Spleen (tissue), 11 donors: Measurements from ENCODE around the gene TBX2. TPM values are rescaled to one million over a fixed set of nuclear protein-coding genes. Genes with fewer than 3 reads are reported as not detected.
A peak's percentile ranks its signal among the peaks of the same experiment; 100 is the strongest.

Source experiments
- DNase-seq: peaks from one replicate; pipeline ENCODE4 v3.0.0-alpha.2; 2020
- H3K27ac ChIP-seq, 8 donors: fragments of 200-600 bp; sonication (generic) in 7 of 8; 1 replicate in 4 of 8; 2 replicates in 4 of 8; pipeline versions ENCODE4 v1.5.0 to v1.8.0; 2016 to 2021; ENCODE audit warnings: inconsistent platforms in 4 of 8, mild to moderate bottlenecking in 4 of 8, moderate library complexity in 1 of 8
- H3K27me3 ChIP-seq, 7 donors: fragments of 200-600 bp; sonication (generic) in 6 of 7; replicated peaks in 1 of 7; 1 replicate in 4 of 7; 2 replicates in 3 of 7; pipeline versions ENCODE4 v1.5.0 to v1.8.0; 2016 to 2021; ENCODE audit warnings: inconsistent platforms in 3 of 7, mild to moderate bottlenecking in 1 of 7
- H3K36me3 ChIP-seq, 6 donors: fragments of 200-600 bp; sonication (generic) in 5 of 6; 1 replicate in 4 of 6; 2 replicates in 2 of 6; pipeline versions ENCODE4 v1.5.0 to v1.8.0; 2016 to 2021; ENCODE audit warnings: inconsistent platforms in 2 of 6
- H3K4me1 ChIP-seq, 6 donors: fragments of 200-600 bp; sonication (generic) in 5 of 6; 1 replicate in 3 of 6; 2 replicates in 3 of 6; pipeline versions ENCODE4 v1.5.0 to v1.8.0; 2016 to 2021; ENCODE audit warnings: inconsistent platforms in 3 of 6
- H3K4me3 ChIP-seq, 8 donors: fragments of 200-600 bp; sonication (generic) in 7 of 8; 1 replicate in 4 of 8; 2 replicates in 4 of 8; pipeline versions ENCODE4 v1.5.0 to v1.8.0; 2016 to 2021; ENCODE audit warnings: inconsistent platforms in 4 of 8, mild to moderate bottlenecking in 4 of 8, moderate library complexity in 2 of 8
- H3K9me3 ChIP-seq, 8 donors: fragments of 200-600 bp; sonication (generic) in 7 of 8; 1 replicate in 4 of 8; 2 replicates in 4 of 8; pipeline versions ENCODE4 v1.5.0 to v1.8.0; 2016 to 2021; ENCODE audit warnings: inconsistent platforms in 4 of 8
- POLR2A ChIP-seq, 3 donors: fragments of 450-650 bp; IDR thresholded peaks; one replicate each; pipeline ENCODE4 v1.5.1; 2017; ENCODE audit warnings: antibody characterized with exemption in 3 of 3, mild to moderate bottlenecking in 1 of 3
- POLR2AphosphoS5 ChIP-seq, 3 donors: sonication (generic); formaldehyde crosslinking; IDR thresholded peaks; one replicate each; pipeline ENCODE4 v1.5.1; 2017; ENCODE audit warnings: antibody characterized with exemption in 3 of 3
- WGBS, 5 donors: extraction: QIAGEN DNeasy Blood & Tissue Kit in 3 of 5; methylation state at CpG; one replicate each; pipeline versions ENCODE4 v1.1.5 to v1.1.7; 2013 to 2018; 5-methylcytosine and 5-hydroxymethylcytosine counted together
- intact Hi-C: fragments of 100-400 bp; cut with DNase I; formaldehyde crosslinking; loops from one replicate; pipeline ENCODE4 v1.15.0; 2023; ENCODE audit warnings: low total_unique reads
- polyA plus RNA-seq, 3 donors: library from polyadenylated mRNA; stranded (reverse); fragments of 200-250 nt; gene quantifications; one replicate each; pipeline ENCODE4 v1.2.1, GENCODE V29; 2013
- total RNA-seq, 7 donors: library from RNA; depleted of rRNA in 3 of 7; stranded (reverse); fragments of >200 nt in 3 of 7; fragmentation: NEBNext Ultra II Directional in 4 of 7; extraction: Animal tissue kit (Norgen Biotek cat#: 25700) in 4 of 7; gene quantifications; one replicate each; pipeline versions ENCODE4 v1.1.0 to v1.2.1, GENCODE V29; 2016 to 2021
- TF ChIP-seq, protein P1 (sequence below), 11 experiments: fragments of 200-600 bp in 7 of 11; fragments of 450-650 bp in 4 of 11; sonication (generic) in 4 of 11; IDR thresholded peaks in 8 of 11; conservative IDR thresholded peaks in 3 of 11; 1 replicate in 7 of 11; 2 replicates in 4 of 11; pipeline versions ENCODE4 v1.4.0 to v1.8.0; 2016 to 2021; ENCODE audit warnings: antibody characterized with exemption in 11 of 11, inconsistent platforms in 4 of 11, mild to moderate bottlenecking in 1 of 11
- donor health status: healthy with polysubstance abuse.
- donor health status: DM: no; HTN: no; CAD: no; lungs with moderate emphysema.
- donor health status: DM: no; HTN: no; CAD: no.
- donor health status: Bipolar disorder and iron deficiency.
- donor health status: healthy.
- donor health status: DM: no; HTN: no; CAD: no.
- donor health status: DM: yes; HTN: yes; CAD: no.

The TBX2 gene
- total and polyA plus RNA-seq, 10 donors: 6.4 to 57.6 (median 24.1) TPM

DNA sequence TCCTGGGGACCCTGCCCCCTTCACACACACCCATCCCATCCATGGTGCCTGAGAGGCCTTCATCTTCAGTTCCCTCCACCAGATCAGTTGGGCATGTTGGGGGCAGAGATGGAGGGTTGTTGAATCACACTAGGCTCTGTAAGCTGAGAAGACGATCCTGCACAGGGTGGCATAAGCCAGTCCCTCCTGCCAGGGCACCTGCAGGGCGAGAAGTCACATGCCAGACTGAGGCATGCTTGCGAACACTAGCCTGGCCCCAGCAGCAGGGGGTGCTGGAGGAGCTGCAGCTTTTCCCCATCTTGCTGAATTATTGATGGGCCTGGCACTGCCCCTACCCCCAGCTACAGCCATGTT is 6.1 kb upstream of the TBX2 start:
- no peak overlapping the region for H3K4me3 ChIP-seq
- H3K27ac ChIP-seq: peak overlapping the region in 1 of 8 donors; percentile 13
- WGBS, 5 donors: 50 to 95% (median 78%) methylated on average over 1 to 3 of the region's 3 CpGs
- DNase-seq: no peak
- intact Hi-C loops: no loop called here
- H3K4me1 ChIP-seq: peaks cover 21 to 59% (median 34%) of the 10 kb centered on the region in 6 donors
- H3K36me3 ChIP-seq: peaks cover 0 to 11% (median 0%) of the 10 kb centered on the region in 6 donors
- TF ChIP-seq POLR2AphosphoS5 (IDR thresholded peaks at IDR 0.05): peak in 1 of 3 donors; percentile 10
- TF ChIP-seq, protein P1, sequence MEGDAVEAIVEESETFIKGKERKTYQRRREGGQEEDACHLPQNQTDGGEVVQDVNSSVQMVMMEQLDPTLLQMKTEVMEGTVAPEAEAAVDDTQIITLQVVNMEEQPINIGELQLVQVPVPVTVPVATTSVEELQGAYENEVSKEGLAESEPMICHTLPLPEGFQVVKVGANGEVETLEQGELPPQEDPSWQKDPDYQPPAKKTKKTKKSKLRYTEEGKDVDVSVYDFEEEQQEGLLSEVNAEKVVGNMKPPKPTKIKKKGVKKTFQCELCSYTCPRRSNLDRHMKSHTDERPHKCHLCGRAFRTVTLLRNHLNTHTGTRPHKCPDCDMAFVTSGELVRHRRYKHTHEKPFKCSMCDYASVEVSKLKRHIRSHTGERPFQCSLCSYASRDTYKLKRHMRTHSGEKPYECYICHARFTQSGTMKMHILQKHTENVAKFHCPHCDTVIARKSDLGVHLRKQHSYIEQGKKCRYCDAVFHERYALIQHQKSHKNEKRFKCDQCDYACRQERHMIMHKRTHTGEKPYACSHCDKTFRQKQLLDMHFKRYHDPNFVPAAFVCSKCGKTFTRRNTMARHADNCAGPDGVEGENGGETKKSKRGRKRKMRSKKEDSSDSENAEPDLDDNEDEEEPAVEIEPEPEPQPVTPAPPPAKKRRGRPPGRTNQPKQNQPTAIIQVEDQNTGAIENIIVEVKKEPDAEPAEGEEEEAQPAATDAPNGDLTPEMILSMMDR (IDR thresholded peaks at IDR 0.05 in 8 of 11, conservative IDR thresholded peaks at IDR 0.05 in 3 of 11): no peak
- H3K27me3 ChIP-seq: peaks cover 18 to 77% (median 37%) of the 10 kb centered on the region in 7 donors
- no peaks in the 10 kb centered on the region for H3K9me3 ChIP-seq

DNA sequence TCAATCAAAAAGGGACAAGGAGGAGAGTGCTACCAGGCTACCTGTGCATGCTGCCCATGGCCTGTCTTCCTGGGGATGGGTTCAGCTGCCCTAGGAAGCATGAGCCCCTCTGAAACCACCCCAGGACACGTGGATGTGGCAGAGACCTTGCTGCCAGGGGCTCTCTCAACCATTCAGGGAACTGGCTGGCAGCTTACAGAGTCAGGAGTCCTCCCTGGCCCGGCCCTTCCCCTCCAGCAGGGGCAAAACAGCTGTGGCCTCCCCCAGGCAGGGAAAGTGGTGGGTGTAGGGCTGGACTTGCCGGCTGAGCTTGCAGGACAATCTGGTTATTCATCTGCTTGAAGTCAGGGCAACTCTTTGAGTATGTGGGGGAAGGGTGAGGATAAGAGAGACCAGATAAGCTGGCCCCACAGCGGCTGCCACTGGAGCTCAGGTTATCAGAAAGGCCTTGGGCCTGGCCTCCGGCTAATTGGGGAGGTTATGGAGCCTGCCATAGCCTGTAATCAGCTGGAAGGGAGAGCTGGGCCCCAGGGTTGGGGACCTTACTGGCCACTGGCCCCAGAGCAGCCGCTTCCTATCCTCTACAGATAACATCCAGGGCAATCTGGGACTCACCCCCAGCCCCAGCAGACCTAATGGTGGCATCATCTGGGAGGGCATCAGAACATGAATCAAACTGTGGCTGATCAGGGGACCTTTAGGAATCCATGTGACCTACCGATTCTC is 5.6 kb upstream of the TBX2 start:
- Histone ChIP-seq H3K4me1 (peaks cover 25 to 64% (median 39%) of the 10 kb centered on the region in 6 donors), H3K27ac (peak overlapping the region in 3 of 8 donors; percentile 13 to 26 (median 15)), H3K9me3 (no peaks in the 10 kb centered on the region), H3K4me3 (no peak overlapping the region), H3K36me3 (peaks cover 0 to 11% (median 0%) of the 10 kb centered on the region in 6 donors), H3K27me3 (peaks cover 22 to 78% (median 42%) of the 10 kb centered on the region in 7 donors)
- TF ChIP-seq POLR2A (IDR thresholded peaks at IDR 0.05) (no peak), POLR2AphosphoS5 (IDR thresholded peaks at IDR 0.05) (no peak)
- TF ChIP-seq, protein P1 (IDR thresholded peaks at IDR 0.05 in 8 of 11, conservative IDR thresholded peaks at IDR 0.05 in 3 of 11): no peak
- 68 to 88% (median 77%) methylated on average over 5 to 7 of the region's 7 CpGs for WGBS, 5 donors
- intact Hi-C loops: no loop called here
- no peak for DNase-seq

DNA sequence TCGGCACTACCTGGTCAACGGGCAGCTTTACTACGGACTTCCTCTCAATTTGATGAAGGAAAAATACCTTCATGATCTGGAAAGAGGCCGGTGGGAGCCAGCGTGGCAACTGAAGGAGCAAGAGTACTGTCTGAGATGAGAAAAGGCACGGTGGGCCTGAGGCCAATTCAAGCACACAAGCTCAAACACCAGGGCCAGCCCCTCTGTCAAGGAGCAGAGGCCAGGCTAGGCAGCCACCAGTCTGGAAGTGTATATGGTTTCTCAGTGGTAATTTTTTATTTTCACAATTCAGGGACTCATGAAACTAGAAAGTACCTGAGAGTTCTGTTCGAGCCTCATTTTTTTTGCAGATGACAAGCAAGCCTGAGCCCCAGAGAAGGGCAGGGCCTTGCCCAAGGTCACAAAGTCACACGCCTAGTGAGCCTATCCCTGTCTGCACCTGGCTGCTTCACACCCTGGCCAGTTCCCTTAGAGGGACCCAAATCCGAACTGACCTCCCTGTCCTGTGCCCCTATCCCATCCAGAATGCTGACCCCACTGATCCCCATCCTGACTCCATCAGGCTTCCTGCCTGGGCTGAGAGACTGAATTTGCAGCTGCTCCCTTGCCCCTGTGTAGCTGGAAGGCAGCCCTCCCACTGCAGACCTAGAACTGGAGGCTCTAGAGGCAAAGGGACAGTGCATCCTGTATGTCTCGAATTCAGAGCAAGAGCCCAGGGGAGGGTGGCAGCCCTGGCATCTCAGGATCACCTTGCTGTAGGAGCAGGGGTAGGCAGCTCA is 4.8 kb upstream of the TBX2 start:
- Histone ChIP-seq H3K4me3 (no peak overlapping the region), H3K27me3 (peaks cover 28 to 78% (median 50%) of the 10 kb centered on the region in 7 donors), H3K9me3 (no peaks in the 10 kb centered on the region), H3K4me1 (peaks cover 30 to 65% (median 42%) of the 10 kb centered on the region in 6 donors), H3K36me3 (peaks cover 0 to 11% (median 0%) of the 10 kb centered on the region in 6 donors), H3K27ac (peak overlapping the region in 4 of 8 donors; percentile 2 to 84 (median 82))
- intact Hi-C loops: no loop called here
- TF ChIP-seq POLR2AphosphoS5 (IDR thresholded peaks at IDR 0.05) (no peak), POLR2A (IDR thresholded peaks at IDR 0.05) (no peak)
- TF ChIP-seq, protein P1 (IDR thresholded peaks at IDR 0.05 in 8 of 11, conservative IDR thresholded peaks at IDR 0.05 in 3 of 11): no peak
- WGBS, 5 donors: 73 to 80% (median 80%) methylated on average over 10 of the region's 10 CpGs
- no peak for DNase-seq
